ENCODE results near the gene YIPF2. TPM values are rescaled to one million over a fixed set of nuclear protein-coding genes. Genes with fewer than 3 reads are reported as not detected.

YIPF2 gene
- total and polyA plus RNA-seq, 2 experiments from 2014 or later = 57.3 to 114 TPM

DNA sequence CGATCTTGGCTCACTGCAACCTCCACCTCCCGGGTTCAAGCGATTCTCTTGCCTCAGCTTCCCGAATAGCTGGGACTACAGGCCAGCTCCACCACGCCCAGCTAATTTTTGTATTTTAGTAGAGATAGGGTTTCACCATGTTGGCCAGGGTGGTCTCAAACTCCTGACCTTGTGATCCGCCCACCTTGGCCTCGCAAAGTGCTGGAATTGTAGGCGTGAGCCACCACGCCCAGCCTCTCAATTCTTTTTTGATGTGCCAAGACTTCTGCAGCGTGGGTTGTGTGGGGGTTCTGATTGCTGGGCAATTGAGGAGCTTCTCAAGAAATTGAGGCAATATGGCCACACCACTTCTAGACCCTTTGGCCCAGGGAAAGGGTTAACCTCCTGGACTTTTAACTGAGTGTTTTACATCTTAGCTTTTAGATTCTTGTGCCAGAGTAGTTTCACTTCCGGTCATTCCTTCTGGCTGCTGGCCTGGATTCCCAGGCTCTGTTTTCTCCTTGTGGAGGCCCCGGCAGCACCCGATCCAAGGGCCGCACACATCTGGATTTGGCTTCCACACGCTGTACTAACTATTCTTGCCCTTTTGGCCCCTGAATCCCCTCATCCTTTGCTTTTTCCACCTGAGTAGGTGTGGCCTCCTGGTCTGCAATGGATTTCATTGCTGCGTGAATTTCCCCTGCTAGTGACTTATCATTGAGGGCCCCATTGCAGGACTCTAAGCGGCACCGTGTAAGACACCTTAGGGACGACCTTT, 47.1 kb upstream of the YIPF2 start:
- Histone ChIP-seq H3K27ac (no peak overlapping the region), H3K9me3 (ENCODE audit: low read depth) (no peaks in the 10 kb centered on the region), H2AFZ (no peak overlapping the region), H3K27me3 (replicated peaks; ENCODE audit: insufficient read depth) (no peaks in the 10 kb centered on the region), H4K20me1 (ENCODE audit: insufficient read depth) (no peaks in the 10 kb centered on the region), H3K4me2 (ENCODE audit: unreplicated experiment) (no peak overlapping the region), H3K4me1 (ENCODE audit: insufficient read depth) (peaks cover 14% of the 10 kb centered on the region; the same call in 1 of the 2 replicates), H3K9ac (0 out of 2 replicates have a peak overlapping the region, but pooled peaks have one; percentile 29), H3K9me2 (ENCODE audit: insufficient read depth) (no peaks in the 10 kb centered on the region), H3F3A (ENCODE audit: insufficient read depth) (no peaks in the 10 kb centered on the region), H3K79me2 (ENCODE audit: insufficient read depth) (peaks cover 99% of the 10 kb centered on the region), H3K36me3 (ENCODE audit: low read depth) (no peaks in the 10 kb centered on the region), H3K4me3 (no peak overlapping the region)
- TF ChIP-seq EZH2phosphoT487 (IDR thresholded peaks at IDR 0.05; ENCODE audit: insufficient read depth, low read depth) = no peak
- no peak for TF ChIP-seq EZH2 (IDR thresholded peaks at IDR 0.05; ENCODE audit: insufficient read depth, poor library complexity, severe bottlenecking)
- WGBS, 2 experiments (ENCODE audit: low coverage in 1 of 2, low lambda C conversion rate in 2 of 2, missing lambda C conversion rate in 2 of 2) = 84 to 85% methylated on average over 19 of the region's 19 CpGs
- in situ Hi-C loops (cut with MboI) = no loop called here
- peak; percentile 42 for DNase-seq

DNA sequence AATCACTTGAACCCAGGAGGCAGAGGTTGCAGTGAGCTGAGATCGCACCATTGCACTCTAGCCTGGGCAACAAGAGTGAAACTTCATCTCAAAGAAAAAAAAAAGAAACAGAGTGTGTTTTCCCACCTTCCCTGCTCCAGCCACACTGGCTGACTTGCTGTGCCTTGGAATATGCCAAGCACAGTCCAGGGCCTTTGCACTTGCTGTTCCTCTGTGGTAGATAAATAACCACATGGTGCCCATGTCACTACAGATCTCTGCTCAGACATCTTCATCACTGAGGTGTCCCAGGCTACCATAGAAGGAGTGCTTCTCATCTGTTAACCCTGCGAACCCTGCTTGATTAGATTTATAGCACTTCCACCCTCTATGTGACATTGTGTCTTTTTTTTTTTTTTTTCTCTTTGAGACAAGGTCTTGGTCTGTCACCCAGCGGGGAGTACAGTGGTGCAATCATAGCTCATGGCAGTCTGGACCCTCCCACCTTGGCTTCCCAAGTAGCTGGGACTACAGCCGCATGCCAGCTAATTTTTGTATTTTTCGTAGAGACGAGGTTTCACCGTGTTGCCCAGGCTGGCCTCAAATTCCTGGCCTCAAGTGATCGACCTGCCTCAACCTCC, 42.8 kb upstream of the YIPF2 start:
- WGBS, 2 experiments (ENCODE audit: low coverage in 1 of 2, low lambda C conversion rate in 2 of 2, missing lambda C conversion rate in 2 of 2) = 86 to 88% methylated on average over 8 of the region's 8 CpGs
- no peak overlapping the region for H3K9ac ChIP-seq
- H3F3A ChIP-seq (ENCODE audit: insufficient read depth) = no peaks in the 10 kb centered on the region
- H2AFZ ChIP-seq = no peak overlapping the region
- DNase-seq = no peak
- H3K4me3 ChIP-seq = no peak overlapping the region
- in situ Hi-C loops (cut with MboI) = no loop called here
- TF ChIP-seq EZH2 (IDR thresholded peaks at IDR 0.05; ENCODE audit: insufficient read depth, poor library complexity, severe bottlenecking) (no peak), EZH2phosphoT487 (IDR thresholded peaks at IDR 0.05; ENCODE audit: insufficient read depth, low read depth) (no peak)
- H3K27ac ChIP-seq = no peak overlapping the region
- no peaks in the 10 kb centered on the region for H3K27me3 ChIP-seq (replicated peaks; ENCODE audit: insufficient read depth)
- 0 out of 2 replicates have a peak, but pooled peaks cover 5% of the 10 kb centered on the region for H4K20me1 ChIP-seq (ENCODE audit: insufficient read depth)
- H3K79me2 ChIP-seq (ENCODE audit: insufficient read depth) = peaks cover 99% of the 10 kb centered on the region
- 0 out of 2 replicates have a peak, but pooled peaks cover 7% of the 10 kb centered on the region for H3K4me1 ChIP-seq (ENCODE audit: insufficient read depth)
- no peaks in the 10 kb centered on the region for H3K9me2 ChIP-seq (ENCODE audit: insufficient read depth)
- H3K9me3 ChIP-seq (ENCODE audit: low read depth) = no peaks in the 10 kb centered on the region
- no peaks in the 10 kb centered on the region for H3K36me3 ChIP-seq (ENCODE audit: low read depth)
- H3K4me2 ChIP-seq (ENCODE audit: unreplicated experiment) = no peak overlapping the region

DNA sequence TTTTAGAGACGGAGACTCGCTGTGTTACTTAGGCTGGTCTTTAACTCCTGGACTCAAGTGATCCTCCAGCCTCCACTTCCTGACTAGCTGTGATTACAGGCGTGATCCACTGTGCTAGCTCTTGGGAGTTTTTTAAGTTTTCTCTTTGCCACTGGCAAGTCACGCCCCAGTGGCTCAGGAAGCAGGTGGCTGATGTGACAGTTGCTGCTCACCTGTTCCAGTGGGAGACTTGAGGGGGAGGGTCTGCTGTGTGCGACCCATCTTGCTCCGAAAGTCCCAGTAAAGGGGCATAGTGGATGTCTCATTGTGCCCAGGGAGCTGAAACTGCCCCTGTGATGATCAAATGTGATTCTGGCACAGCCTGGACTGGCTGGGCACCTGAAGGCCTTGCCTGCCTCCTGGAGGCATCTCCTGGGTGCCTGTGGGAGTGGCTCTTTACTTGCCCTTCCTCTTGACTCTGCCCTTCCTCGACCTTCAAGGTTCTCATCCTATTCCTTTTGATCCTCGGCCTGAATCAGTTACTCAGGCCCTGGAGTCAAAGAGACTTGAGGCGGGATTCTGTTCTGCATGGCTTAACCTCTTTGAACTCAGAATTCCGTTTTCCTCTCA, 40.2 kb upstream of the YIPF2 start:
- H3K27ac ChIP-seq = no peak overlapping the region
- WGBS, 2 experiments (ENCODE audit: low coverage in 1 of 2, low lambda C conversion rate in 2 of 2, missing lambda C conversion rate in 2 of 2) = 85 to 94% methylated on average over 10 of the region's 10 CpGs

DNA sequence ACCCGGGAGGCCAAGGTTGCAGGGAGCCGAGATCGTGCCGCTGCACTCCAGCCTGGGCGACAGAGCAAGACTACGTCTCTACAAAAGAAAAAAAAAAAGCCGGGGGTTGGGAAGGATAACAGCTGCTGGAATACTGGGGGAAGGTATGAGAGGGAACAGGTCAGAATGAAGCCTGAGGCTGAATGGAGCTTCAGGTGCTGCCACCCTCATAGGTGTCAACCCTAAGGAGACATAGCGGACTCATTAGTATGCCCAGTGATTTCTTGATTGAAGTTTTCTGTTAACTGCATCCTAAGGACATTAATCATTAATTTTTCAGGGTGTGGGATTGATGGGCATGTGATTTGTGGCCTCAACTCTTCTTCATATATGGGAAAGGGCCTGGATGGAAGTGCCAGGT, 38.4 kb upstream of the YIPF2 start:
- Histone ChIP-seq H3K79me2 (ENCODE audit: insufficient read depth) (peaks cover 100% of the 10 kb centered on the region), H2AFZ (no peak overlapping the region), H3K9ac (no peak overlapping the region), H3F3A (ENCODE audit: insufficient read depth) (peaks cover 3% of the 10 kb centered on the region; the same call in 1 of the 2 replicates), H3K9me3 (ENCODE audit: low read depth) (no peaks in the 10 kb centered on the region), H3K4me2 (ENCODE audit: unreplicated experiment) (no peak overlapping the region), H3K27me3 (replicated peaks; ENCODE audit: insufficient read depth) (no peaks in the 10 kb centered on the region), H3K36me3 (ENCODE audit: low read depth) (no peaks in the 10 kb centered on the region), H3K4me3 (no peak overlapping the region), H3K9me2 (ENCODE audit: insufficient read depth) (no peaks in the 10 kb centered on the region), H3K27ac (no peak overlapping the region), H3K4me1 (ENCODE audit: insufficient read depth) (no peaks in the 10 kb centered on the region; the same call in 1 of the 2 replicates), H4K20me1 (ENCODE audit: insufficient read depth) (0 out of 2 replicates have a peak, but pooled peaks cover 5% of the 10 kb centered on the region)
- 95 to 96% methylated on average over 8 of the region's 8 CpGs for WGBS, 2 experiments (ENCODE audit: low coverage in 1 of 2, low lambda C conversion rate in 2 of 2, missing lambda C conversion rate in 2 of 2)
- TF ChIP-seq EZH2 (IDR thresholded peaks at IDR 0.05; ENCODE audit: insufficient read depth, poor library complexity, severe bottlenecking) (no peak), EZH2phosphoT487 (IDR thresholded peaks at IDR 0.05; ENCODE audit: insufficient read depth, low read depth) (no peak)
- DNase-seq = no peak
- in situ Hi-C loops (cut with MboI) = no loop called here

More for the DNA sequence above, 40.2 kb upstream of the YIPF2 start:
- in situ Hi-C loops (cut with MboI) = no loop called here
- Histone ChIP-seq H3K9ac (no peak overlapping the region), H3K27me3 (replicated peaks; ENCODE audit: insufficient read depth) (no peaks in the 10 kb centered on the region), H3K36me3 (ENCODE audit: low read depth) (no peaks in the 10 kb centered on the region), H3K4me2 (ENCODE audit: unreplicated experiment) (no peak overlapping the region), H3K4me1 (ENCODE audit: insufficient read depth) (no peaks in the 10 kb centered on the region), H3K9me2 (ENCODE audit: insufficient read depth) (no peaks in the 10 kb centered on the region), H3F3A (ENCODE audit: insufficient read depth) (no peaks in the 10 kb centered on the region), H2AFZ (no peak overlapping the region), H3K9me3 (ENCODE audit: low read depth) (no peaks in the 10 kb centered on the region), H3K79me2 (ENCODE audit: insufficient read depth) (peaks cover 100% of the 10 kb centered on the region), H4K20me1 (ENCODE audit: insufficient read depth) (0 out of 2 replicates have a peak, but pooled peaks cover 5% of the 10 kb centered on the region), H3K4me3 (no peak overlapping the region)
- DNase-seq = no peak
- TF ChIP-seq EZH2phosphoT487 (IDR thresholded peaks at IDR 0.05; ENCODE audit: insufficient read depth, low read depth) = no peak
- no peak for TF ChIP-seq EZH2 (IDR thresholded peaks at IDR 0.05; ENCODE audit: insufficient read depth, poor library complexity, severe bottlenecking)

Data from GM23248 (cell line).